A549 (cell line): ENCODE data around the gene KCTD15.

Experiments used
- BHLHE40 ChIP-seq: IDR thresholded peaks from 2 replicates; pipeline ENCODE4 v1.6.1; 2012; ENCODE audit warnings: low read depth, low read length, inconsistent platforms
- CTCF ChIP-seq: fragments of >200 bp; sonication (Bioruptor Twin); formaldehyde crosslinking; IDR thresholded peaks from 3 replicates; pipeline ENCODE4 v1.5.1; 2016
- ELK1 ChIP-seq: fragments of 150-350 bp; IDR thresholded peaks from 2 replicates; pipeline ENCODE4 v1.6.1; 2014; ENCODE audit warnings: low read depth, mild to moderate bottlenecking, low read length
- EP300 ChIP-seq, 2 experiments: fragments of >200 bp; sonication (Bioruptor Twin); formaldehyde crosslinking; IDR thresholded peaks; 2 replicates in 1 of 2; 3 replicates in 1 of 2; pipeline ENCODE4 v1.6.1; 2016 to 2017
- ESRRA ChIP-seq: fragments of 150-350 bp; IDR thresholded peaks from 2 replicates; pipeline ENCODE4 v1.6.1; 2014; ENCODE audit warnings: mild to moderate bottlenecking, low read length, borderline replicate concordance
- POLR2A ChIP-seq: IDR thresholded peaks from 2 replicates; pipeline ENCODE4 v1.6.1; 2012; ENCODE audit warnings: mild to moderate bottlenecking, low read length
- TF ChIP-seq, protein P1 (sequence below): fragments of 200-600 bp; sonication (generic); IDR thresholded peaks from 2 replicates; pipeline ENCODE4 v1.6.1; 2016; ENCODE audit warnings: antibody characterized with exemption, mild to moderate bottlenecking, moderate library complexity

GRCh38 chr19:33779849-33780248, 16.8 kb upstream of the KCTD15 start:
- TF ChIP-seq CTCF, result no peak
- TF ChIP-seq EP300 (IDR thresholded peaks at IDR 0.05), result no peak
- TF ChIP-seq ESRRA, result no peak
- no peak for TF ChIP-seq BHLHE40
- no peak for TF ChIP-seq POLR2A
- TF ChIP-seq, protein P1, sequence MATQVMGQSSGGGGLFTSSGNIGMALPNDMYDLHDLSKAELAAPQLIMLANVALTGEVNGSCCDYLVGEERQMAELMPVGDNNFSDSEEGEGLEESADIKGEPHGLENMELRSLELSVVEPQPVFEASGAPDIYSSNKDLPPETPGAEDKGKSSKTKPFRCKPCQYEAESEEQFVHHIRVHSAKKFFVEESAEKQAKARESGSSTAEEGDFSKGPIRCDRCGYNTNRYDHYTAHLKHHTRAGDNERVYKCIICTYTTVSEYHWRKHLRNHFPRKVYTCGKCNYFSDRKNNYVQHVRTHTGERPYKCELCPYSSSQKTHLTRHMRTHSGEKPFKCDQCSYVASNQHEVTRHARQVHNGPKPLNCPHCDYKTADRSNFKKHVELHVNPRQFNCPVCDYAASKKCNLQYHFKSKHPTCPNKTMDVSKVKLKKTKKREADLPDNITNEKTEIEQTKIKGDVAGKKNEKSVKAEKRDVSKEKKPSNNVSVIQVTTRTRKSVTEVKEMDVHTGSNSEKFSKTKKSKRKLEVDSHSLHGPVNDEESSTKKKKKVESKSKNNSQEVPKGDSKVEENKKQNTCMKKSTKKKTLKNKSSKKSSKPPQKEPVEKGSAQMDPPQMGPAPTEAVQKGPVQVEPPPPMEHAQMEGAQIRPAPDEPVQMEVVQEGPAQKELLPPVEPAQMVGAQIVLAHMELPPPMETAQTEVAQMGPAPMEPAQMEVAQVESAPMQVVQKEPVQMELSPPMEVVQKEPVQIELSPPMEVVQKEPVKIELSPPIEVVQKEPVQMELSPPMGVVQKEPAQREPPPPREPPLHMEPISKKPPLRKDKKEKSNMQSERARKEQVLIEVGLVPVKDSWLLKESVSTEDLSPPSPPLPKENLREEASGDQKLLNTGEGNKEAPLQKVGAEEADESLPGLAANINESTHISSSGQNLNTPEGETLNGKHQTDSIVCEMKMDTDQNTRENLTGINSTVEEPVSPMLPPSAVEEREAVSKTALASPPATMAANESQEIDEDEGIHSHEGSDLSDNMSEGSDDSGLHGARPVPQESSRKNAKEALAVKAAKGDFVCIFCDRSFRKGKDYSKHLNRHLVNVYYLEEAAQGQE, result no peak
- no peak for TF ChIP-seq ELK1
